Activated naive CD4-positive, alpha-beta T cell treated with anti-CD3 and anti-CD28 coated beads for 36 hours (primary cell): ENCODE data around the gene TECPR2. TPM values are rescaled to one million over a fixed set of nuclear protein-coding genes. Genes with fewer than 3 reads are reported as not detected.

Source experiments
- CTCF ChIA-PET: fragments of 350-600 bp; sonication (Branson Sonifier 250); formaldehyde crosslinking; loops from one replicate; lab custom pipeline; 2021; ENCODE audit warnings: antibody characterized with exemption; lab: Charles Lee
- DNase-seq: peaks from one replicate; pipeline ENCODE4 v3.0.0-alpha.2; 2020
- H3K27ac Mint-ChIP-seq: one replicate; pipeline ENCODE4 v1.8.0; 2021; ENCODE audit warnings: mild to moderate bottlenecking, mixed read lengths
- H3K27me3 Mint-ChIP-seq: one replicate; pipeline ENCODE4 v1.8.0; 2021; ENCODE audit warnings: low read depth, mixed read lengths
- H3K36me3 Mint-ChIP-seq: one replicate; pipeline ENCODE4 v1.8.0; 2021; ENCODE audit warnings: low read depth, mixed read lengths
- H3K4me1 Mint-ChIP-seq: one replicate; pipeline ENCODE4 v1.8.0; 2021; ENCODE audit warnings: low read depth, mixed read lengths
- H3K4me3 Mint-ChIP-seq: one replicate; pipeline ENCODE4 v1.8.0; 2021; ENCODE audit warnings: mild to moderate bottlenecking, moderate library complexity, mixed read lengths
- H3K9me3 Mint-ChIP-seq: one replicate; pipeline ENCODE4 v1.8.0; 2021; ENCODE audit warnings: mixed read lengths
- intact Hi-C: fragments of 100-400 bp; cut with micrococcal nuclease; formaldehyde crosslinking; loops from one replicate; pipeline ENCODE4 v1.15.1; 2023
- total RNA-seq, 2 experiments: library from RNA; stranded (reverse); gene quantifications; one replicate each; pipeline ENCODE4 v1.2.3, GENCODE V29; 2021

Gene TECPR2, protein sequence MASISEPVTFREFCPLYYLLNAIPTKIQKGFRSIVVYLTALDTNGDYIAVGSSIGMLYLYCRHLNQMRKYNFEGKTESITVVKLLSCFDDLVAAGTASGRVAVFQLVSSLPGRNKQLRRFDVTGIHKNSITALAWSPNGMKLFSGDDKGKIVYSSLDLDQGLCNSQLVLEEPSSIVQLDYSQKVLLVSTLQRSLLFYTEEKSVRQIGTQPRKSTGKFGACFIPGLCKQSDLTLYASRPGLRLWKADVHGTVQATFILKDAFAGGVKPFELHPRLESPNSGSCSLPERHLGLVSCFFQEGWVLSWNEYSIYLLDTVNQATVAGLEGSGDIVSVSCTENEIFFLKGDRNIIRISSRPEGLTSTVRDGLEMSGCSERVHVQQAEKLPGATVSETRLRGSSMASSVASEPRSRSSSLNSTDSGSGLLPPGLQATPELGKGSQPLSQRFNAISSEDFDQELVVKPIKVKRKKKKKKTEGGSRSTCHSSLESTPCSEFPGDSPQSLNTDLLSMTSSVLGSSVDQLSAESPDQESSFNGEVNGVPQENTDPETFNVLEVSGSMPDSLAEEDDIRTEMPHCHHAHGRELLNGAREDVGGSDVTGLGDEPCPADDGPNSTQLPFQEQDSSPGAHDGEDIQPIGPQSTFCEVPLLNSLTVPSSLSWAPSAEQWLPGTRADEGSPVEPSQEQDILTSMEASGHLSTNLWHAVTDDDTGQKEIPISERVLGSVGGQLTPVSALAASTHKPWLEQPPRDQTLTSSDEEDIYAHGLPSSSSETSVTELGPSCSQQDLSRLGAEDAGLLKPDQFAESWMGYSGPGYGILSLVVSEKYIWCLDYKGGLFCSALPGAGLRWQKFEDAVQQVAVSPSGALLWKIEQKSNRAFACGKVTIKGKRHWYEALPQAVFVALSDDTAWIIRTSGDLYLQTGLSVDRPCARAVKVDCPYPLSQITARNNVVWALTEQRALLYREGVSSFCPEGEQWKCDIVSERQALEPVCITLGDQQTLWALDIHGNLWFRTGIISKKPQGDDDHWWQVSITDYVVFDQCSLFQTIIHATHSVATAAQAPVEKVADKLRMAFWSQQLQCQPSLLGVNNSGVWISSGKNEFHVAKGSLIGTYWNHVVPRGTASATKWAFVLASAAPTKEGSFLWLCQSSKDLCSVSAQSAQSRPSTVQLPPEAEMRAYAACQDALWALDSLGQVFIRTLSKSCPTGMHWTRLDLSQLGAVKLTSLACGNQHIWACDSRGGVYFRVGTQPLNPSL (N-terminal part only)
- 1 to 10 TPM; 2.3 to 3.6 TPM for total RNA-seq

GRCh38 chr14:102362545-102363181 lies at the start of gene TECPR2, which contains the start of gene CINP:
Gene TECPR2 (plus strand): TSS chr14:102362941. CDS start chr14:102376722, 13,781 bp downstream.
Gene CINP (minus strand): TSS chr14:102362890. CDS start chr14:102362851, 39 bp downstream.
- Mint-ChIP-seq H3K27ac (peak within 1 kb of the TSS; percentile 94), H3K4me1 (peaks cover 30% of the 10 kb centered on the region), H3K9me3 (no peaks in the 10 kb centered on the region), H3K36me3 (peaks cover 6% of the 10 kb centered on the region), H3K27me3 (no peaks in the 10 kb centered on the region), H3K4me3 (no peak within 1 kb of the TSS)
- peak; percentile 99 for DNase-seq
- intact Hi-C loops = loop anchor here (1.0 to 5.0 kb wide), 7 partner anchors 43 to 445 kb away; partner anchors contain the start of genes ANKRD9, HSP90AA1, RCOR1 and WDR20
- CTCF ChIA-PET = interaction anchor here (1.0 to 1.7 kb wide), 3 partner anchors 45 to 153 kb away, joined by 3 to 4 read pairs (median 4); no protein-coding TSS in a partner anchor

- peaks cover 39% of the 10 kb centered on the region for H3K4me1 Mint-ChIP-seq
- no peaks in the 10 kb centered on the region for H3K36me3 Mint-ChIP-seq
- peak overlapping the region; percentile 81 for H3K4me3 Mint-ChIP-seq
- intact Hi-C loops = loop anchor here (1.0 to 5.0 kb wide), 8 partner anchors 9 to 607 kb away; partner anchors contain the start of genes MOK, PPP2R5C and WDR20
- H3K9me3 Mint-ChIP-seq = no peaks in the 10 kb centered on the region
- H3K27ac Mint-ChIP-seq = no peak overlapping the region
- CTCF ChIA-PET = interaction anchor here (0.6 to 3.0 kb wide), 25 partner anchors 8 to 608 kb away, joined by 3 to 16 read pairs (median 3); no protein-coding TSS in a partner anchor
- DNase-seq = peak; percentile 87
- H3K27me3 Mint-ChIP-seq = no peaks in the 10 kb centered on the region
These were observed 48.3 kb upstream of the TECPR2 start for GRCh38 chr14:102314242-102315011.

GRCh38 chr14:102315121-102315520 lies 47.6 kb upstream of the TECPR2 start:
- no peaks in the 10 kb centered on the region for H3K36me3 Mint-ChIP-seq
- no peak for DNase-seq
- H3K27me3 Mint-ChIP-seq = no peaks in the 10 kb centered on the region
- peaks cover 39% of the 10 kb centered on the region for H3K4me1 Mint-ChIP-seq
- no peak overlapping the region for H3K27ac Mint-ChIP-seq
- CTCF ChIA-PET = interaction anchor here (0.7 to 3.0 kb wide), 13 partner anchors 9 to 354 kb away, joined by 3 to 16 read pairs (median 3); no protein-coding TSS in a partner anchor
- H3K9me3 Mint-ChIP-seq = no peaks in the 10 kb centered on the region
- intact Hi-C loops = loop anchor here (5.0 kb wide), 2 partner anchors 493 to 553 kb away; partner anchors contain the start of gene PPP2R5C
- peak overlapping the region; percentile 81 for H3K4me3 Mint-ChIP-seq

DNA sequence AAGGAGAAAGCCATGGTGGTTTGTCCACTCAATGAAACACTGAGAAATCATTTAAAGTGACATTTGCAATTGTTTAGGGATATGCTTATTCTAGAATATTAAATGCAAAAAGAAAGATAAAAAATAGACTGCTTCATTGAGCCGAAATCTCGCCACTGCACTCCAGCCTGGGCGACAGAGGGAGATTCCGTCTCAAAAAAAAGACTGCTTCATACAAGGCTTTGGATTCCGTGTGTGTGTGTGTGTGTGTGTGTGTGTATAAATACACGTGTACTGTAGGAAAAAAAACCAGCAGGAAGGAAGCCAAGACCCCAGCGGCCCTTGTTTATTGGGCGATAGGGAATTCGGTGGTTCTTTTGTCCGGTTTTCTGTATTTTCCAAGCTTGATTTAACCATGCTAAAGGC lies 46.4 kb upstream of the TECPR2 start:
- H3K27ac Mint-ChIP-seq = peak overlapping the region; percentile 98
- H3K9me3 Mint-ChIP-seq = no peaks in the 10 kb centered on the region
- DNase-seq = peak; percentile 62
- CTCF ChIA-PET = interaction anchor here (0.6 to 2.8 kb wide), 10 partner anchors 11 to 1308 kb away, joined by 3 to 10 read pairs (median 4); partner anchors contain the start of gene MOK
- H3K4me3 Mint-ChIP-seq = peak overlapping the region; percentile 95
- no peaks in the 10 kb centered on the region for H3K27me3 Mint-ChIP-seq
- intact Hi-C loops = loop anchor here (1.0 to 5.0 kb wide), 6 partner anchors 229 to 554 kb away; partner anchors contain the start of genes DYNC1H1, HSP90AA1 and PPP2R5C
- H3K36me3 Mint-ChIP-seq = no peaks in the 10 kb centered on the region
- peaks cover 50% of the 10 kb centered on the region for H3K4me1 Mint-ChIP-seq

- no peaks in the 10 kb centered on the region for H3K9me3 Mint-ChIP-seq
- peaks cover 56% of the 10 kb centered on the region for H3K4me1 Mint-ChIP-seq
- H3K27me3 Mint-ChIP-seq = no peaks in the 10 kb centered on the region
- CTCF ChIA-PET = interaction anchor here (0.6 to 2.8 kb wide), 15 partner anchors 11 to 1307 kb away, joined by 3 to 16 read pairs (median 4); partner anchors contain the start of genes CINP, MOK and TECPR2
- H3K36me3 Mint-ChIP-seq = no peaks in the 10 kb centered on the region
- intact Hi-C loops = loop anchor here (1.0 to 5.0 kb wide), 6 partner anchors 230 to 555 kb away; partner anchors contain the start of genes DYNC1H1, HSP90AA1 and PPP2R5C
- H3K4me3 Mint-ChIP-seq = peak overlapping the region; percentile 95
- peak; percentile 95 for DNase-seq
- H3K27ac Mint-ChIP-seq = peak overlapping the region; percentile 98
These were observed 45.8 kb upstream of the TECPR2 start for GRCh38 chr14:102316743-102317563.

DNA sequence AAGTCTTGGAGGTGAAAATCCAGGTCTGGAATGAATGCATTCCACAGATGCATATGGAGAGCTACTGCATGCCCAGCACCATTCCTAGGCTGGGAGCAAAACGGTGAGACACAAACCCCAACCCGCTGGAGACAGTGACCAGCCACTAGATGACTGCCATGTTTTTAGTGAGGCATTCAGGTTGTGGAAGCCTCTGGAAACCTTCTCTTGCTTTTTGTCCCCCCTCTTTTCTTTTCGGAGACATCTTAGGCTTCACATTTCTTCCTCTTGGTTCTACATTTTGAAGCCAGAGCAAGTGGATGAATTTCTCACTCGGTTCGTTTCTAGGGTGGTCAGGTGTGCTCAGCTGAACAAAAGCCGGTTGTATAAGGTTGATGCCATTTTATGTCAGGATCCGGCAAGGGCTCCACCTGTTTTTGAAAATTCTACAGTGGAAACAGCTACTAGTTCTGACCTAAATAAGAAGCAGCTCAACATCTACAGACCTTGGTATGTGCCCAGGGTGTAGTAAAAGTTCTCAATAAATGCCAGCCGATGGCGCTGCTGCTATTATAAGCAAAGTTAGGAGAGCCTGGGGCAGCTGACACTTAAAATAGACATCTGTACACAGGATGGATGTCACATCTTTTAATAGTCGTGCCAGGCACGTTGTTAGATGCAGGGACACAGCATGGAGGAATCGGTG lies 45.0 kb upstream of the TECPR2 start:
- CTCF ChIA-PET = interaction anchor here (0.5 to 2.8 kb wide), 11 partner anchors 12 to 221 kb away, joined by 3 to 16 read pairs (median 4); partner anchors contain the start of genes CINP, MOK and TECPR2
- Mint-ChIP-seq H3K4me3 (peak overlapping the region; percentile 95), H3K9me3 (no peaks in the 10 kb centered on the region)

GRCh38 chr14:102318781-102319276 lies 43.9 kb upstream of the TECPR2 start:
- intact Hi-C loops = loop anchor here (1.0 to 5.0 kb wide), 9 partner anchors 43 to 557 kb away; partner anchors contain the start of genes ANKRD9, CINP, PPP2R5C and RCOR1
- H3K27ac Mint-ChIP-seq = peak overlapping the region; percentile 98
- no peaks in the 10 kb centered on the region for H3K9me3 Mint-ChIP-seq
- peak; percentile 32 for DNase-seq
- H3K4me1 Mint-ChIP-seq = peaks cover 61% of the 10 kb centered on the region
- peaks cover 2% of the 10 kb centered on the region for H3K36me3 Mint-ChIP-seq
- H3K4me3 Mint-ChIP-seq = peak overlapping the region; percentile 95
- CTCF ChIA-PET = interaction anchor here (0.5 to 2.8 kb wide), 8 partner anchors 13 to 358 kb away, joined by 3 to 16 read pairs (median 3); partner anchors contain the start of gene MOK
- no peaks in the 10 kb centered on the region for H3K27me3 Mint-ChIP-seq

More for the DNA sequence above, 45.0 kb upstream of the TECPR2 start:
- peak overlapping the region; percentile 98 for H3K27ac Mint-ChIP-seq
- peaks cover 61% of the 10 kb centered on the region for H3K4me1 Mint-ChIP-seq
- intact Hi-C loops = loop anchor here (1.0 to 5.0 kb wide), 8 partner anchors 121 to 555 kb away; partner anchors contain the start of genes ANKRD9, PPP2R5C and RCOR1
- no peaks in the 10 kb centered on the region for H3K36me3 Mint-ChIP-seq
- peak; percentile 81 for DNase-seq
- H3K27me3 Mint-ChIP-seq = no peaks in the 10 kb centered on the region

DNA sequence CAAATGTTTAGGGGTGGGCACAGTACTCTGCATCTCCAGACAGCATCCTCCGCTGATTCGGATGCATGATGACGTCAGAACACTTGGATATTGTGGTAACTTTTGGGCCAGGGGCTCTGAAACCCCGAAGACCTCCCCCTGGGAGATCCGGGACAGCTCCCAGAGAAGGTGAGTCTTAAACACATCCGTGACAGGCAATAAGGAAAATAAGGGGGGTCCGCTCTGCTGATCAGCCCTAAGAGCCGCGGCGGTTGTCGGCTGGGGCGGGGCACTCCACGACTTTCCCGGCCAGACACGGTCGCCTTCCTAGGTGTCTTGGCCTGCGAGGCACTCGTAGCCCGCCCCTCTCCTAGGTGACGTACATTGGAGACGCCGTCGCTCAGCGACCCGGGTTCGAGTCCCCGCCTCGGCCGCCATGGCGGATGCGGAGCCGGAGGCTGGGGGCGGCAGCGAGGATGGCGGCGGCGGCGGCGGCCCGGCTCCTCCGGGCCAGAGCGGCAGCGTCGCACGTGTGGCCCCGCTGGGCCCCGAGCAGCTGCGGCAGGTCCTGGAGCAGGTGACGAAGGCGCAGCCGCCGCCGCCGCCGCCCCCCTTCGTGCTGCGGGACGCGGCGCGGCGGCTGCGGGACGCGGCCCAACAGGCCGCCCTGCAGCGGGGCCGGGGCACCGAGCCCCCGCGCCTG lies 43.2 kb upstream of the TECPR2 start, which contains the start of gene ZNF839:
Gene ZNF839 (plus strand): TSS at position 396 of the 682 bp plus-strand sequence. CDS start 20 bp downstream, at position 416.
- Mint-ChIP-seq H3K9me3 (no peaks in the 10 kb centered on the region), H3K27me3 (no peaks in the 10 kb centered on the region), H3K4me3 (peak within 1 kb of the TSS; percentile 95), H3K4me1 (peaks cover 55% of the 10 kb centered on the region), H3K36me3 (peaks cover 2% of the 10 kb centered on the region), H3K27ac (peak within 1 kb of the TSS; percentile 98)
- peak; percentile 97 for DNase-seq
- CTCF ChIA-PET = interaction anchor here (0.5 to 2.0 kb wide), 9 partner anchors 15 to 358 kb away, joined by 3 to 16 read pairs (median 3); no protein-coding TSS in a partner anchor
- intact Hi-C loops = loop anchor here (1.0 to 5.0 kb wide), 7 partner anchors 43 to 557 kb away; partner anchors contain the start of genes ANKRD9, CINP, PPP2R5C and RCOR1
